ENCODE measurements around the gene NMUR1. TPM values are rescaled to one million over a fixed set of nuclear protein-coding genes. Genes with fewer than 3 reads are reported as not detected.

The NMUR1 gene
- total RNA-seq, 4 donors from 2014 or later = 0.21 to 2.5 (median 0.22) TPM; not detected in 1

- WGBS, 2 donors = 93 to 94% methylated on average over 6 of the region's 6 CpGs
- DNase-seq (ENCODE audit: low spot score in 2 of 2) = no peak
- no peak overlapping the region for H3K27ac ChIP-seq
Observed at GRCh38 chr2:231486851-231487596, 43.2 kb downstream of the NMUR1 start.

GRCh38 chr2:231483398-231484329 is 46.6 kb downstream of the NMUR1 start:
- no peak for DNase-seq (ENCODE audit: low spot score in 2 of 2)
- no peak for TF ChIP-seq EP300 (IDR thresholded peaks at IDR 0.05)

More at GRCh38 chr2:231486851-231487596, 43.2 kb downstream of the NMUR1 start:
- Histone ChIP-seq H3K36me3 (no peaks in the 10 kb centered on the region), H3K27me3 (no peaks in the 10 kb centered on the region), H3K4me1 (peaks cover 0 to 15% (median 0%) of the 10 kb centered on the region in 4 donors), H3K9me3 (no peaks in the 10 kb centered on the region), H3K4me3 (no peak overlapping the region)
- TF ChIP-seq CTCF (IDR thresholded peaks at IDR 0.05) (no peak), POLR2A (IDR thresholded peaks at IDR 0.05) (no peak), EP300 (IDR thresholded peaks at IDR 0.05) (no peak)

GRCh38 chr2:231482806-231483391 is 47.3 kb downstream of the NMUR1 start:
- H3K27me3 ChIP-seq = no peaks in the 10 kb centered on the region
- no peaks in the 10 kb centered on the region for H3K36me3 ChIP-seq
- 28 to 30% methylated on average over 18 to 36 of the region's 36 CpGs for WGBS, 2 donors
- no peaks in the 10 kb centered on the region for H3K9me3 ChIP-seq
- peak; percentile 85 to 92 (median 89) for TF ChIP-seq CTCF (IDR thresholded peaks at IDR 0.05)
- no peak for TF ChIP-seq POLR2A (IDR thresholded peaks at IDR 0.05)
- peak in 1 of 2 donors; percentile 34 for TF ChIP-seq EP300 (IDR thresholded peaks at IDR 0.05)
- peaks cover 0 to 15% (median 0%) of the 10 kb centered on the region in 4 donors for H3K4me1 ChIP-seq
- H3K27ac ChIP-seq = peak overlapping the region; percentile 7 to 81 (median 51)
- DNase-seq (ENCODE audit: low spot score in 2 of 2) = peak; percentile 49 to 60
- peak overlapping the region; percentile 13 to 56 (median 42) for H3K4me3 ChIP-seq

More at GRCh38 chr2:231483398-231484329, 46.6 kb downstream of the NMUR1 start:
- Histone ChIP-seq H3K9me3 (no peaks in the 10 kb centered on the region), H3K4me1 (peaks cover 0 to 15% (median 0%) of the 10 kb centered on the region in 4 donors), H3K36me3 (no peaks in the 10 kb centered on the region), H3K27me3 (no peaks in the 10 kb centered on the region), H3K27ac (peak overlapping the region; percentile 7 to 81 (median 51)), H3K4me3 (peak overlapping the region; percentile 13 to 56 (median 42))
- WGBS, 2 donors = 41 to 74% methylated on average over 47 to 59 of the region's 65 CpGs

- Histone ChIP-seq H3K4me1 (peaks cover 0 to 15% (median 0%) of the 10 kb centered on the region in 4 donors), H3K27me3 (no peaks in the 10 kb centered on the region), H3K4me3 (no peak overlapping the region), H3K36me3 (no peaks in the 10 kb centered on the region), H3K27ac (no peak overlapping the region), H3K9me3 (no peaks in the 10 kb centered on the region)
- DNase-seq (ENCODE audit: low spot score in 2 of 2) = no peak
- 73 to 75% methylated on average over 3 of the region's 3 CpGs for WGBS, 2 donors
- no peak for TF ChIP-seq EP300 (IDR thresholded peaks at IDR 0.05)
- no peak for TF ChIP-seq CTCF (IDR thresholded peaks at IDR 0.05)
- TF ChIP-seq POLR2A (IDR thresholded peaks at IDR 0.05) = no peak
Observed at GRCh38 chr2:231480781-231481180, 49.5 kb downstream of the NMUR1 start.

- 83 to 84% methylated on average over 9 of the region's 9 CpGs for WGBS, 2 donors
Observed at GRCh38 chr2:231479455-231479854, 50.8 kb downstream of the NMUR1 start.

More at GRCh38 chr2:231479455-231479854, 50.8 kb downstream of the NMUR1 start:
- H3K4me3 ChIP-seq = no peak overlapping the region
- no peak for TF ChIP-seq POLR2A (IDR thresholded peaks at IDR 0.05)
- TF ChIP-seq EP300 (IDR thresholded peaks at IDR 0.05) = no peak
- TF ChIP-seq CTCF (IDR thresholded peaks at IDR 0.05) = no peak
- H3K9me3 ChIP-seq = no peaks in the 10 kb centered on the region
- no peak overlapping the region for H3K27ac ChIP-seq
- no peak for DNase-seq (ENCODE audit: low spot score in 2 of 2)
- no peaks in the 10 kb centered on the region for H3K36me3 ChIP-seq
- peaks cover 0 to 15% (median 0%) of the 10 kb centered on the region in 4 donors for H3K4me1 ChIP-seq
- no peaks in the 10 kb centered on the region for H3K27me3 ChIP-seq

All from tibial nerve (tissue), 4 donors.